ENCODE measurements around the gene GLIS1.

The GLIS1 gene

GRCh38 chr1:53716150-53716549, 22.8 kb downstream of the GLIS1 start:
- no peak for DNase-seq

DNA sequence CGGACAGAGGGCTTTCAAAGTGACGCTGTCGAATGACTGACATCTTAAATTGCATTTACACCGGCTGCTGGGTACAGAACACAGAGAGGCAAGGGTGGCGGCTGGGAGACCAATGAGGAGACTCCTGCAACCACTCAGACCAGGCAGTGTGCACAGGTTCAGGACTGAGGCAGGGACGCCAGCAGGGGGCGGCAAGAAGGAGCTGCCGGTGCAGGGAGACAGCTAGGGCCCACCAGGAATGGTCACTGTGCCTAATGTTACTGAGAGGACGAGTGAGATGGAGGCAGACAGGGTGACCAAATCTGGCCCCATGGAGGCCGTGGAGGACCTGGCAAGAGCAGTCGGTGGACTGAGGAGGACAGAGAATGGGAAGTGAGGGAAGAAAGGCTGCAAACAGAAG, 23.5 kb downstream of the GLIS1 start:
- no peak for DNase-seq

DNA sequence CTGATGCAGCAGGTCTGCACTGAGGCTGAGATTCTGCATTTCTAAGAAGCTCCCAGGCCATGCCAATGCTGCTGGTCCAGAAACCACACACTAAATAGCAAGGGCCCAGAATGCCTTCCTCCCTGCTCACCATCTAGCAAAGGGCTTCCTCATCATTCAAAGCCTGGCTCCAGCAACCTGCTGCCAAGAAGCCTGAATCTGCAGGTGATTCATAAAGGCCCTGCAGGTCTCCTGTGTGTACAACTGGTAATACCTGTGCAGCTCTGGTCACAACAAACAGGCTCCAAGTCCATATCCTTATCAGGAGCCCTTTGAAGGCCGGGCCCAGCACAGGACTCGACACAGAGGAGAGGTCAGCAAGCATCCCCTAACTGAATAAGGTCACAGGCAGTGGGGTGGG, 26.7 kb downstream of the GLIS1 start:
- no peak for DNase-seq

- no peak for DNase-seq
These were observed 28.4 kb downstream of the GLIS1 start for GRCh38 chr1:53710584-53710983.

- no peak for DNase-seq
These were observed 30.3 kb downstream of the GLIS1 start for GRCh38 chr1:53708687-53709086.

GRCh38 chr1:53706356-53706755, 32.6 kb downstream of the GLIS1 start:
- no peak for DNase-seq

GRCh38 chr1:53705446-53706096, 33.4 kb downstream of the GLIS1 start:
- no peak for DNase-seq

GRCh38 chr1:53704804-53705445, 34.0 kb downstream of the GLIS1 start:
- DNase-seq = no peak

- DNase-seq = no peak
These were observed 34.7 kb downstream of the GLIS1 start for GRCh38 chr1:53704304-53704703.

- no peak for DNase-seq
These were observed 35.8 kb downstream of the GLIS1 start for GRCh38 chr1:53703174-53703573.

GRCh38 chr1:53702341-53702740, 36.6 kb downstream of the GLIS1 start:
- no peak for DNase-seq

DNA sequence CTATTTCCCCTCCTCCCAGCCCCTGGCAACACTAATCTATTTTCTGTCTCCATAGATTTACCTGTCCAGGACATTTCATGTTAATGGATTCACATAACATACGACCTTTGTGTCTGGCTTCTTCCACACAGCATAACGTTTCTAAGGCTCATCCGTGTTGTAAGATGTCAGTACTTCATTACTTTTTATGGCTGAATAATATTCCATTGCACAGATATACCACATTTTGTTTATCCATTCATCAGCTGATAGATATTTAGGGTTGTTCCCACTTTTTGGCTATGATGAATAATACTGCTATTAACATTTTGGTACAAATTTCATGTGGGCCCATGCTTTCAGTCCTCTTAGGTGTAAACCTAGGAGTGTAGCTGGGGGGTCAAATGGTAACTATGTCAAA, 38.2 kb downstream of the GLIS1 start:
- DNase-seq = no peak

DNA sequence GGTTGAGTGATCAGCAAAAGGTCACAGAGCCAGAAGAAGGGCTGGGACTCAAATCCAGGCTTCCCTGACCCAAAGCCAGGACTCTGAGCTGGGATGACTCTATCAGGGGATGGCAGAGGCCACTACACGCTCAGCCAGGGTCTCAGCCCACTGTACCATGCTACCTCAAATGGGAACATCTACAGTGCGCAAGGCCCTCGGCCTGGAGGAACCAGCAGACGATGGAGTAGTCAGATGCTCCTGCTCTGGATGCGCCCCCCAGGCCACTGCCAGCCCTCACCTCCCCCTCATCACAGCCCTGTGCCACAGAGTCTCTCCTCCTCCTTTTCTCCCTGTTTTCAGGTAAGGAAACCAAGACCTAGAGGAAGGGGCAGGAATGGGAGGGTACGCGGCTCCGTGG, 39.0 kb downstream of the GLIS1 start:
- no peak for DNase-seq

GRCh38 chr1:53698384-53698980, 40.5 kb downstream of the GLIS1 start:
- no peak for DNase-seq

GRCh38 chr1:53697721-53698383, 41.1 kb downstream of the GLIS1 start:
- DNase-seq = no peak

- DNase-seq = no peak
These were observed 42.0 kb downstream of the GLIS1 start for GRCh38 chr1:53696990-53697389.

DNA sequence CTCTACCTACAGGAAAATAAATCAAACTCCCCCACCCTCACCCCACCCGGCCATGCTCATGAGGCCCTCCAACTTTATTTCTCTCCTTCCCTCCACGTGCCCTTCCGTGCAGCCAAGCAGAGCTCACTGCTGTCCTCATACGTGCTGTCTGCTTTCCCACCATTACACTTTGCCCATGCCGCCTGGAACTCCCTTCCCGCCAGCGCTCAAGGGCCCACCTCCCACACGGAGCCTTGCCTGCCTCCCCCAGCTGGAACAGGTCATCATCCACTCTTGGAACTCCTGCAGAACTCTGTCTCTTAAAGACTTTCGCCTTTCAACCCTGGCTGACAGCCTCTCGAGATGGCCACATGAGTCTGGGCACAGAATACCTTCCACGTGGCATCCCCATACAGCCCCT, 42.4 kb downstream of the GLIS1 start:
- no peak for DNase-seq

DNA sequence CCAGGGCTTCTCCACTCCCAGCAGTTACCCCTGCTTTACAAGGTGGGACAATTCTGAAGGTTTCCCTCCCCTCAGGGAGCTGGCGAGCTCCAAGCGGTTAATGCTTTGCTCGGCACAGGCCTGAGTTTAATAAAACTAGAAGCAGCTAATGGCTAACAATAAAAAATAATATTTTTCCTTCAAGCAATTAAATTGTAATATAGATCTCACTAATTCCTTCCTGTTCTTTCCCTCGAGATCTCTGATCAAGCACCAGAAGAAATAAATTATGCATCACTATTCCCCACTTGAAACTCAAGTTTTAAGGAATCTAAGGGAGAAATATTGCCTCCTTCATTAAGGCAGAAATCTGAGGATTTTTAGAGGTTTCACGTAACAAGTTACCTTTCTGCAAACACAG, 42.9 kb downstream of the GLIS1 start:
- DNase-seq = no peak

GRCh38 chr1:53695116-53695515, 43.8 kb downstream of the GLIS1 start:
- DNase-seq = no peak

DNA sequence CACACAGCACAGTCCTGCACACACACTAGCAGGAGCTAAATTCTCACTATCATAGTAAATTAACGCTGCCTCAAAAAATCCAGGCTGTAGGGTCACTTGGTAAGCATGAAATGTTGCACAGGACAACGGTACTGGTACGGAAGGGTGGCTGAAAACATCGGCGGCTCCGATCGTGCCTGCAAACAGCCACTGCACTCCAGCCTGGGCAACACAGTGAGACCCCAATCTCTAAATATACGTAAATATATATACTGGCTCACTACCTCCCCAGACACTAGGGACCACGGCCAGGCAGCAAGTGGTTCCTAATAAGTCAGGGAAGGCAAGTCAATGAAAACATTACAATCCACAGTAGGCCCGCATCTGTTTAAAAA, 44.3 kb downstream of the GLIS1 start:
- no peak for DNase-seq

DNA sequence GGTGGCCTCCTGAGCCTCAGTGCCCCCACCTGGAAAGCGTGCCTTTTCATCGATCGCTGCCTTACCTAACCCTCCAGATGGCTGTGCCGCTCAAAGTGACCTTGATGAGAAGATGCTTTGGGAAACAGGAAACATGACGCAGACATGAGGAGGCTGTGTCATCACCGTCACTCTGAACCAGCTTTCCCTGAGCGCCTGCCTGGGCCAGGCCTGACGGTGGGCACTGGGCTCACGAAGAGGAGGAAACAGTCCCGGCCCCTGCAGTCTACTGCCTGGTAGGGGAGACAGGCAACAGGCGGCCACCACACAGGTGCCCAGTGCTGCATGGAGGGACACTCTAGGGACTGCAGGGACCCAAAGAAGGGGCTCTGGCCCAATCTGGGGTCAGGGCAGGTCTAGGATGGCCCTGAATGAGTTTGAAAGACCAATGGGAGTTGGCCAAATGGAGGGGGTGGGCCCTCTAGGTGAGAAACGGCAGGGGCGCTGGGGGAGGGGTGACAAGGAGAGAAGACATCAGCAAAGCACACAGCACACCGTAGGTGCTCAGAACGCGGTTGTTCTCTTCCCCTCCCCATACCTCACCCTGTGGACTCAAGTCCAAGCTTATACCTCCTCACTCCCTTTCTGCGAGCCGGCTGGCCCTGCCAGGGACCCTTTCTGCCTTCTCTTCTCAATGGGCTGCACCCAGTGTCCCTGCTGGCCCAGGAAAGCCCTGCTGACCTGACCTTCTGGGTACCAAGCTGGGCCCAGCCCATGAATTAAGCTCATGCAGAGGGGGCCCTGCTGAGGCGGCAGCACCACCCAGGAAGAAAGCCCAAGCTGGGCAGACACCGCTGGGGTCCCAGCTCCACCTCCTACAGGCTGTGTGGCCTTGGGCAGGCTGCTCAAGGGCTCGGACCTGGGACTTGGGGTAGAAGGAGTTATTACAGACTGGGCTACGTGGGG, 44.9 kb downstream of the GLIS1 start:
- DNase-seq = no peak

GRCh38 chr1:53693339-53693738, 45.6 kb downstream of the GLIS1 start:
- DNase-seq = no peak

- no peak for DNase-seq
These were observed 47.6 kb downstream of the GLIS1 start for GRCh38 chr1:53691326-53691725.
